Liver (tissue), 9 donors: Measurements from ENCODE around the gene THEM4. TPM values are rescaled to one million over a fixed set of nuclear protein-coding genes. Genes with fewer than 3 reads are reported as not detected.

ENCODE experiments used
- DNase-seq: peaks from one replicate; pipeline ENCODE4 v3.0.0-alpha.2; 2017; ENCODE audit warnings: low spot score
- H3K27ac ChIP-seq, 2 donors: one replicate each; pipeline ENCODE4 v1.7.0; 2013; ENCODE audit warnings: inconsistent platforms in 2 of 2, low read length in 2 of 2, control low read depth in 1 of 2, low read depth in 1 of 2, mild to moderate bottlenecking in 1 of 2
- H3K27me3 ChIP-seq, 4 donors: one replicate each; pipeline versions ENCODE4 v1.6.1 to v1.7.0; 2013; ENCODE audit warnings: low read length in 3 of 4, inconsistent platforms in 1 of 4, mild to moderate bottlenecking in 1 of 4, moderate library complexity in 1 of 4; ENCODE audit not compliant: control insufficient read depth in 4 of 4, insufficient read depth in 4 of 4
- H3K36me3 ChIP-seq, 4 donors: one replicate each; pipeline versions ENCODE4 v1.6.1 to v1.7.0; 2013; ENCODE audit warnings: low read length in 3 of 4, mild to moderate bottlenecking in 3 of 4, low read depth in 1 of 4, moderate library complexity in 1 of 4; ENCODE audit not compliant: control insufficient read depth in 4 of 4, insufficient read depth in 3 of 4
- H3K4me1 ChIP-seq, 4 donors: one replicate each; pipeline versions ENCODE4 v1.6.1 to v1.7.0; 2013; ENCODE audit warnings: low read length in 3 of 4, mild to moderate bottlenecking in 3 of 4, moderate library complexity in 1 of 4; ENCODE audit not compliant: control insufficient read depth in 4 of 4, insufficient read depth in 4 of 4
- H3K4me3 ChIP-seq, 3 donors: one replicate each; pipeline versions ENCODE4 v1.6.1 to v1.7.0; 2013; ENCODE audit warnings: low read length in 3 of 3, control low read depth in 1 of 3, low read depth in 1 of 3, mild to moderate bottlenecking in 1 of 3
- H3K9ac ChIP-seq, 2 donors: one replicate each; pipeline ENCODE4 v1.7.0; 2013; ENCODE audit warnings: low read length in 2 of 2, mild to moderate bottlenecking in 2 of 2, moderate library complexity in 2 of 2, control low read depth in 1 of 2, low read depth in 1 of 2
- H3K9me3 ChIP-seq, 4 donors: one replicate each; pipeline versions ENCODE4 v1.6.1 to v1.7.0; 2013; ENCODE audit warnings: low read length in 3 of 4; ENCODE audit not compliant: control insufficient read depth in 4 of 4
- EGR1 ChIP-seq, 2 donors: IDR thresholded peaks; 2 replicates each; pipeline ENCODE4 v1.6.1; 2016 to 2018; ENCODE audit warnings: antibody characterized with exemption in 2 of 2, low read depth in 2 of 2
- FOXA1 ChIP-seq: IDR thresholded peaks from 2 replicates; pipeline ENCODE4 v1.6.1; 2016; ENCODE audit warnings: antibody characterized with exemption
- FOXA2 ChIP-seq: IDR thresholded peaks from 2 replicates; pipeline ENCODE4 v1.6.1; 2016; ENCODE audit warnings: antibody characterized with exemption
- GABPA ChIP-seq, 2 donors: IDR thresholded peaks in 1 of 2; conservative IDR thresholded peaks in 1 of 2; 2 replicates each; pipeline ENCODE4 v1.6.1; 2016; ENCODE audit warnings: antibody characterized with exemption in 2 of 2, mild to moderate bottlenecking in 1 of 2, moderate library complexity in 1 of 2
- HNF4A ChIP-seq, 2 donors: conservative IDR thresholded peaks; 2 replicates each; pipeline ENCODE4 v1.6.1; 2016; ENCODE audit warnings: antibody characterized with exemption in 2 of 2, mild to moderate bottlenecking in 2 of 2
- HNF4G ChIP-seq: IDR thresholded peaks from 2 replicates; pipeline ENCODE4 v1.6.1; 2016; ENCODE audit warnings: antibody characterized with exemption
- JUND ChIP-seq, 2 donors: IDR thresholded peaks; 2 replicates each; pipeline ENCODE4 v1.6.1; 2016; ENCODE audit warnings: antibody characterized with exemption in 2 of 2
- NR2F2 ChIP-seq: IDR thresholded peaks from 2 replicates; pipeline ENCODE4 v1.6.1; 2016; ENCODE audit warnings: antibody characterized with exemption
- RAD21 ChIP-seq, 2 donors: IDR thresholded peaks; 2 replicates each; pipeline ENCODE4 v1.6.1; 2016; ENCODE audit warnings: antibody characterized with exemption in 2 of 2, mild to moderate bottlenecking in 2 of 2
- RXRA ChIP-seq, 2 donors: IDR thresholded peaks; 2 replicates each; pipeline ENCODE4 v1.6.1; 2017 to 2018; ENCODE audit warnings: antibody characterized with exemption in 2 of 2, mild to moderate bottlenecking in 1 of 2
- SP1 ChIP-seq: IDR thresholded peaks from 2 replicates; pipeline ENCODE4 v1.6.1; 2018; ENCODE audit warnings: antibody characterized with exemption, mild to moderate bottlenecking
- TAF1 ChIP-seq: conservative IDR thresholded peaks from 2 replicates; pipeline ENCODE4 v1.6.1; 2016; ENCODE audit warnings: antibody characterized with exemption, mild to moderate bottlenecking
- YY1 ChIP-seq: IDR thresholded peaks from 2 replicates; pipeline ENCODE4 v1.6.1; 2016; ENCODE audit warnings: antibody characterized with exemption, mild to moderate bottlenecking
- WGBS: extraction: QIAGEN DNeasy Blood & Tissue Kit; methylation state at CpG from one replicate; pipeline ENCODE4 v1.1.7; 2013; 5-methylcytosine and 5-hydroxymethylcytosine counted together
- polyA plus RNA-seq, 2 donors: library from polyadenylated mRNA; stranded (reverse) in 1 of 2; unstranded in 1 of 2; fragments of 200-250 nt in 1 of 2; fragments of >200 nt in 1 of 2; fragmentation: Nextera tagmentation in 1 of 2; extraction: Ambion mirVana in 1 of 2; gene quantifications; one replicate each; pipeline versions ENCODE4 v1.2.1 to v1.2.3, GENCODE V29; 2013 to 2015
- total RNA-seq, 2 donors: library from RNA; depleted of rRNA; stranded (reverse); fragments of >200 nt; gene quantifications; one replicate each; pipeline ENCODE4 v1.2.3, GENCODE V29; 2014
- TF ChIP-seq, protein P1 (sequence below): fragments of 150-350 bp; IDR thresholded peaks from 2 replicates; pipeline ENCODE4 v1.5.1; 2017; ENCODE audit warnings: improper control_type of control experiment, low read depth, low read length; ENCODE audit not compliant: missing input control
- TF ChIP-seq, protein P2 (sequence below): IDR thresholded peaks from 2 replicates; pipeline ENCODE4 v1.6.1; 2016; ENCODE audit warnings: antibody characterized with exemption
- TF ChIP-seq, protein P3 (sequence below): IDR thresholded peaks from 2 replicates; pipeline ENCODE4 v1.6.1; 2016; ENCODE audit warnings: antibody characterized with exemption
- donor health status: healthy.
- donor health status: healthy.
- donor health status: healthy.
- donor health status: healthy.
- donor health status: healthy.

The THEM4 gene
- total and polyA plus RNA-seq, 4 donors: 6.1 to 16.2 (median 9.8) TPM

DNA sequence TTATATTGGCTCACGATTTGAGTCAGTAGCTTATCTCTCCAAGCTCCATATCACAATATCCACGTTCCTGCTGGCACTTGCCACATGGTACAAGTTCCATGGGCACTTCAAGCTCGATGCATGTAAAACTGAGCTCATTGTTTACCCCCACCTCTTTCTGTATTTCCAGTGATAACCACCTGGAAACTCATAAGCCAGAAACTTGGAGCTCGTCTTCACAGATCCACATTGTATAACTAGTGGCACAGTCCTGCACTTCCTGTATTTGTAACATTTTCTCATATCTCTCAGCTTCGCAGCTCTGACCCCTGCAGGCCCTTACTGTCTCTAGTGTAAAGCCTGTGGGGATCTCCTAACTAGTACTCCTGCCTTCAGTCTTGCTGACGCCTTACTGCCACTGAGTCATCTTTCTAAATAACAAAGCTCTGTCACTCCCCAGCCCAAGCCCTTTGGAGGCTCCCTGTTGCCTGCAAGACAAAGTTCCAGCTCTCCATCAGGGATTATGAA, 63.2 kb downstream of the THEM4 start:
- Histone ChIP-seq H3K4me1 (peaks cover 0 to 4% (median 0%) of the 10 kb centered on the region in 4 donors), H3K27ac (no peak overlapping the region), H3K9me3 (no peaks in the 10 kb centered on the region), H3K36me3 (no peaks in the 10 kb centered on the region), H3K4me3 (no peak overlapping the region), H3K9ac (no peak overlapping the region), H3K27me3 (no peaks in the 10 kb centered on the region)
- no peak for TF ChIP-seq GABPA (IDR thresholded peaks at IDR 0.05 in 1 of 2, conservative IDR thresholded peaks at IDR 0.05 in 1 of 2)
- TF ChIP-seq JUND (IDR thresholded peaks at IDR 0.05): no peak
- no peak for TF ChIP-seq FOXA1
- no peak for TF ChIP-seq RXRA (IDR thresholded peaks at IDR 0.05)
- TF ChIP-seq, protein P1, sequence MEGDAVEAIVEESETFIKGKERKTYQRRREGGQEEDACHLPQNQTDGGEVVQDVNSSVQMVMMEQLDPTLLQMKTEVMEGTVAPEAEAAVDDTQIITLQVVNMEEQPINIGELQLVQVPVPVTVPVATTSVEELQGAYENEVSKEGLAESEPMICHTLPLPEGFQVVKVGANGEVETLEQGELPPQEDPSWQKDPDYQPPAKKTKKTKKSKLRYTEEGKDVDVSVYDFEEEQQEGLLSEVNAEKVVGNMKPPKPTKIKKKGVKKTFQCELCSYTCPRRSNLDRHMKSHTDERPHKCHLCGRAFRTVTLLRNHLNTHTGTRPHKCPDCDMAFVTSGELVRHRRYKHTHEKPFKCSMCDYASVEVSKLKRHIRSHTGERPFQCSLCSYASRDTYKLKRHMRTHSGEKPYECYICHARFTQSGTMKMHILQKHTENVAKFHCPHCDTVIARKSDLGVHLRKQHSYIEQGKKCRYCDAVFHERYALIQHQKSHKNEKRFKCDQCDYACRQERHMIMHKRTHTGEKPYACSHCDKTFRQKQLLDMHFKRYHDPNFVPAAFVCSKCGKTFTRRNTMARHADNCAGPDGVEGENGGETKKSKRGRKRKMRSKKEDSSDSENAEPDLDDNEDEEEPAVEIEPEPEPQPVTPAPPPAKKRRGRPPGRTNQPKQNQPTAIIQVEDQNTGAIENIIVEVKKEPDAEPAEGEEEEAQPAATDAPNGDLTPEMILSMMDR: no peak
- no peak for TF ChIP-seq TAF1
- no peak for TF ChIP-seq RAD21 (IDR thresholded peaks at IDR 0.05)
- TF ChIP-seq NR2F2: no peak
- TF ChIP-seq, protein P2, sequence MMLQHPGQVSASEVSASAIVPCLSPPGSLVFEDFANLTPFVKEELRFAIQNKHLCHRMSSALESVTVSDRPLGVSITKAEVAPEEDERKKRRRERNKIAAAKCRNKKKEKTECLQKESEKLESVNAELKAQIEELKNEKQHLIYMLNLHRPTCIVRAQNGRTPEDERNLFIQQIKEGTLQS: no peak
- no peak for DNase-seq
- 64% methylated on average over 6 of the region's 6 CpGs for WGBS

DNA sequence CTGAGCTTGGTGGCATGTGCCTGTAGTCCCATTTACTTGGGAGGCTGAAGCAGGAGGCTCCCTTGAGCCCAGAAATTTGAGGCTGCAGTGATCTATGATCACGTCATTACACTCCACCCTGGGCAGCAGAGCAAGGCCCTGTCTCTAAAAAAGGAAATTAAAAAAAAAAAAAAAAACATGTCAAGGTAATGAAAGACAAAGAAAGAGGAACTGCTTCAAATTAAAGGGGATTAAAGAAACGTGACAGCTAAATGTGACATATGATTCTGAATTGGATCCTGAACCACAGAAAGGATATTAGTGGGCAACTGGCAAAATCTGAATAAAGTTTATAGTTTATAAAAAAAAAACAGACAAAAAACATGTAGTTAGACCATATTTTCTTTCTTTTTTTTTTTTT, 65.9 kb downstream of the THEM4 start:
- H3K27me3 ChIP-seq: no peaks in the 10 kb centered on the region
- no peak for DNase-seq
- H3K36me3 ChIP-seq: no peaks in the 10 kb centered on the region
- 91% methylated on average over 2 of the region's 2 CpGs for WGBS
- H3K9ac ChIP-seq: no peak overlapping the region
- TF ChIP-seq EGR1 (IDR thresholded peaks at IDR 0.05; ENCODE audit: low read depth in 2 of 2) (no peak), JUND (IDR thresholded peaks at IDR 0.05) (no peak), YY1 (no peak), FOXA2 (no peak), HNF4G (no peak), GABPA (IDR thresholded peaks at IDR 0.05 in 1 of 2, conservative IDR thresholded peaks at IDR 0.05 in 1 of 2) (no peak), RAD21 (IDR thresholded peaks at IDR 0.05) (no peak)
- TF ChIP-seq, protein P1: no peak
- H3K4me3 ChIP-seq: no peak overlapping the region
- peaks cover 7 to 18% (median 11%) of the 10 kb centered on the region in 4 donors for H3K4me1 ChIP-seq
- H3K27ac ChIP-seq: no peak overlapping the region
- H3K9me3 ChIP-seq: no peaks in the 10 kb centered on the region

DNA sequence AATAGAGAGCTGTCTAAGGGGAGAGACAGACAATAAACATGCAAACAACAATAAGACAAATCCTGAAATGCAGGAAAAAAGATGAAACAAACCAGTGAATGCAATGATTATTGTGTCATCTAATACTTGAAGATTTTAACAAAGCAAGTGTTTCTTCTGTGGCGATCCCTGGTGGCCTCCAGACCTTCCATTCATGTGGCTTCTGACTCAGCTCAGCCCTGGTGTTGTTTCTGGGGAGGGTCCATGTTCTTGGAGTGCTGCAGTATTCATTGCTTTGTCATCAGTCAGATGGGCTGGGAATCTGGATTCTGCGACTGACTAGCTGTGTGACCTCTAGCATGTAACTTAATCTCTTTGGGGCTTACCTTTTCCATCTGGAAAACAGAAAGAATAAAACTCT, 68.2 kb downstream of the THEM4 start:
- DNase-seq: no peak
- H3K4me3 ChIP-seq: no peak overlapping the region
- H3K4me1 ChIP-seq: peaks cover 20 to 36% (median 22%) of the 10 kb centered on the region in 4 donors
- no peaks in the 10 kb centered on the region for H3K27me3 ChIP-seq
- WGBS: 93% methylated on average over 2 of the region's 2 CpGs
- H3K9ac ChIP-seq: no peak overlapping the region
- H3K27ac ChIP-seq: no peak overlapping the region
- H3K9me3 ChIP-seq: no peaks in the 10 kb centered on the region
- H3K36me3 ChIP-seq: no peaks in the 10 kb centered on the region
- TF ChIP-seq TAF1: no peak
- TF ChIP-seq, protein P2: no peak
- TF ChIP-seq, protein P3, sequence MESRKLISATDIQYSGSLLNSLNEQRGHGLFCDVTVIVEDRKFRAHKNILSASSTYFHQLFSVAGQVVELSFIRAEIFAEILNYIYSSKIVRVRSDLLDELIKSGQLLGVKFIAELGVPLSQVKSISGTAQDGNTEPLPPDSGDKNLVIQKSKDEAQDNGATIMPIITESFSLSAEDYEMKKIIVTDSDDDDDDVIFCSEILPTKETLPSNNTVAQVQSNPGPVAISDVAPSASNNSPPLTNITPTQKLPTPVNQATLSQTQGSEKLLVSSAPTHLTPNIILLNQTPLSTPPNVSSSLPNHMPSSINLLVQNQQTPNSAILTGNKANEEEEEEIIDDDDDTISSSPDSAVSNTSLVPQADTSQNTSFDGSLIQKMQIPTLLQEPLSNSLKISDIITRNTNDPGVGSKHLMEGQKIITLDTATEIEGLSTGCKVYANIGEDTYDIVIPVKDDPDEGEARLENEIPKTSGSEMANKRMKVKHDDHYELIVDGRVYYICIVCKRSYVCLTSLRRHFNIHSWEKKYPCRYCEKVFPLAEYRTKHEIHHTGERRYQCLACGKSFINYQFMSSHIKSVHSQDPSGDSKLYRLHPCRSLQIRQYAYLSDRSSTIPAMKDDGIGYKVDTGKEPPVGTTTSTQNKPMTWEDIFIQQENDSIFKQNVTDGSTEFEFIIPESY: no peak
- TF ChIP-seq RAD21 (IDR thresholded peaks at IDR 0.05): no peak
- TF ChIP-seq FOXA1: no peak
- TF ChIP-seq RXRA (IDR thresholded peaks at IDR 0.05): no peak
- no peak for TF ChIP-seq JUND (IDR thresholded peaks at IDR 0.05)
- no peak for TF ChIP-seq HNF4A (conservative IDR thresholded peaks at IDR 0.05)
- no peak for TF ChIP-seq SP1
- TF ChIP-seq EGR1 (IDR thresholded peaks at IDR 0.05; ENCODE audit: low read depth in 2 of 2): no peak
- TF ChIP-seq, protein P1: no peak
- no peak for TF ChIP-seq NR2F2
- no peak for TF ChIP-seq FOXA2
